ENCODE data around the gene MAPK8.

GRCh38 chr10:48444266-48444665 is 137.8 kb downstream of the MAPK8 start:
- TF ChIP-seq CTCF (conservative IDR thresholded peaks at IDR 0.05; ENCODE audit: low read length) (peak; percentile 50; the same call in 1 of the 2 replicates), EZH2phosphoT487 (IDR thresholded peaks at IDR 0.05; ENCODE audit: borderline replicate concordance, low read depth, low read length) (no peak)

All from OCI-LY7 (cell line).